A673 (cell line): ENCODE data around the gene CGN. TPM values are rescaled to one million over a fixed set of nuclear protein-coding genes. Genes with fewer than 3 reads are reported as not detected.

Experiments
- BruUV-seq: library from RNA; stranded (reverse); fragments of 400-500 nt; replicated peaks from 2 replicates; lab custom pipeline; 2021; lab: Mats Ljungman, UMichigan
- CTCF ChIA-PET: fragments of 300-600 bp; sonication (Branson Sonifier 250); formaldehyde crosslinking; loops from one replicate; lab custom pipeline; 2022; ENCODE audit warnings: antibody characterized with exemption; lab: Charles Lee
- POLR2A ChIA-PET: fragments of 300-600 bp; sonication (Branson Sonifier 250); formaldehyde crosslinking; loops from one replicate; lab custom pipeline; 2022; ENCODE audit warnings: antibody characterized with exemption; ENCODE audit not compliant: low non-redundant PET; lab: Charles Lee
- DNase-seq: peaks from one replicate; pipeline ENCODE4 v3.0.0-alpha.2; 2015; ENCODE audit warnings: low spot score
- H3K27ac ChIP-seq: fragments of 200-600 bp; sonication (generic); 2 replicates; pipeline ENCODE4 v1.5.1; 2016; ENCODE audit warnings: mixed run types, low read depth, mild to moderate bottlenecking, mixed read lengths, antibody characterized with exemption, low read length; ENCODE audit not compliant: poor library complexity, severe bottlenecking
- H3K27me3 ChIP-seq: fragments of 200-600 bp; sonication (generic); replicated peaks from 2 replicates; pipeline ENCODE4 v1.6.1; 2017; ENCODE audit warnings: mixed run types, low read depth, mild to moderate bottlenecking, mixed read lengths, antibody characterized with exemption, low read length; ENCODE audit not compliant: insufficient read depth, poor library complexity
- H3K36me3 ChIP-seq: fragments of 200-600 bp; sonication (generic); 2 replicates; pipeline ENCODE4 v1.6.1; 2016; ENCODE audit warnings: mixed run types, mild to moderate bottlenecking, mixed read lengths, antibody characterized with exemption, low read length; ENCODE audit not compliant: insufficient read depth, poor library complexity, severe bottlenecking
- H3K4me1 ChIP-seq: fragments of 200-600 bp; sonication (generic); 2 replicates; pipeline ENCODE4 v1.6.1; 2017; ENCODE audit warnings: mixed run types, mild to moderate bottlenecking, mixed read lengths, antibody characterized with exemption, low read length; ENCODE audit not compliant: insufficient read depth, poor library complexity, severe bottlenecking
- H3K4me3 ChIP-seq: fragments of 200-600 bp; sonication (generic); 2 replicates; pipeline ENCODE4 v1.5.1; 2016; ENCODE audit warnings: low read depth, mixed run types, mild to moderate bottlenecking, mixed read lengths, low read length; ENCODE audit not compliant: poor library complexity, severe bottlenecking
- H3K9me3 ChIP-seq: fragments of 200-600 bp; sonication (generic); 2 replicates; pipeline ENCODE4 v1.6.1; 2016; ENCODE audit warnings: mixed run types, low read depth, mild to moderate bottlenecking, mixed read lengths, antibody characterized with exemption, low read length; ENCODE audit not compliant: poor library complexity, severe bottlenecking
- CTCF ChIP-seq: fragments of 300-800, 200-600 bp; sonication (generic); conservative IDR thresholded peaks from 2 replicates; pipeline ENCODE4 v1.5.1; 2017; ENCODE audit warnings: low read depth, mild to moderate bottlenecking, antibody characterized with exemption, low read length, moderate library complexity, mixed read lengths
- EZH2 ChIP-seq: fragments of 200-600 bp; sonication (generic); IDR thresholded peaks from 2 replicates; pipeline ENCODE4 v1.6.1; 2017; ENCODE audit warnings: borderline replicate concordance, low read depth, mild to moderate bottlenecking, mixed read lengths, antibody characterized with exemption, low read length; ENCODE audit not compliant: poor library complexity, severe bottlenecking
- intact Hi-C: fragments of 100-400 bp; cut with micrococcal nuclease; formaldehyde crosslinking; loops from one replicate; pipeline ENCODE4 v1.10.0; 2022; ENCODE audit not compliant: unreplicated experiment
- total RNA-seq: library from RNA; stranded (reverse); gene quantifications from 2 replicates; pipeline ENCODE4 v1.2.3, GENCODE V29; 2021

Gene CGN
- total RNA-seq, 1 experiment from 2014 or later, result 2.6 TPM

GRCh38 chr1:151577173-151577572 is 66.0 kb downstream of the CGN start:
- ChIA-PET POLR2A (interaction anchor here (0.7 kb wide), 1 partner anchor 63 kb away, joined by 4 read pairs; no protein-coding TSS in a partner anchor), CTCF (no interaction called here)
- no peaks in the 10 kb centered on the region for H3K36me3 ChIP-seq
- intact Hi-C loops, result no loop called here
- no TSS peak for BruUV-seq
- DNase-seq, result no peak
- no peaks in the 10 kb centered on the region for H3K4me1 ChIP-seq
- H3K27ac ChIP-seq, result no peak overlapping the region
- TF ChIP-seq EZH2 (no peak), CTCF (no peak)
- no peak overlapping the region for H3K4me3 ChIP-seq
- no peaks in the 10 kb centered on the region for H3K27me3 ChIP-seq
- no peaks in the 10 kb centered on the region for H3K9me3 ChIP-seq

GRCh38 chr1:151578941-151579340 is 67.8 kb downstream of the CGN start:
- no peaks in the 10 kb centered on the region for H3K9me3 ChIP-seq
- BruUV-seq, result no TSS peak
- no peak for DNase-seq
- ChIA-PET POLR2A (no interaction called here), CTCF (no interaction called here)
- intact Hi-C loops, result no loop called here
- no peaks in the 10 kb centered on the region for H3K27me3 ChIP-seq
- no peaks in the 10 kb centered on the region for H3K36me3 ChIP-seq
- H3K4me1 ChIP-seq, result no peaks in the 10 kb centered on the region
- no peak overlapping the region for H3K4me3 ChIP-seq
- no peak for TF ChIP-seq EZH2
- TF ChIP-seq CTCF, result no peak
- H3K27ac ChIP-seq, result no peak overlapping the region

GRCh38 chr1:151579436-151580225 is 68.4 kb downstream of the CGN start:
- H3K9me3 ChIP-seq, result no peaks in the 10 kb centered on the region
- no TSS peak for BruUV-seq
- intact Hi-C loops, result no loop called here
- no peak overlapping the region for H3K4me3 ChIP-seq
- no peak for TF ChIP-seq CTCF
- TF ChIP-seq EZH2, result no peak
- POLR2A ChIA-PET, result no interaction called here
- CTCF ChIA-PET, result no interaction called here
- DNase-seq, result no peak
- no peaks in the 10 kb centered on the region for H3K36me3 ChIP-seq
- H3K27ac ChIP-seq, result no peak overlapping the region
- no peaks in the 10 kb centered on the region for H3K27me3 ChIP-seq
- H3K4me1 ChIP-seq, result no peaks in the 10 kb centered on the region
